ENCODE results near the gene KAT2A. TPM values are rescaled to one million over a fixed set of nuclear protein-coding genes. Genes with fewer than 3 reads are reported as not detected.
"Not testable (repeated sequence)": the region's sequence is repeated elsewhere in the genome, so short reads cannot be mapped to it uniquely, and the experiment has no call there.

The KAT2A gene
- total and polyA plus RNA-seq, 9 donors: 27.1 to 77.5 (median 57.9) TPM

- intact Hi-C loops (cut with DNase I): no loop called here
- Histone ChIP-seq H3K9me3 (no peaks in the 10 kb centered on the region), H3K36me3 (no peaks in the 10 kb centered on the region), H3K4me3 (no peak overlapping the region), H3K27ac (no peak overlapping the region), H3K4me1 (ENCODE audit: insufficient read depth) (peaks cover 2% of the 10 kb centered on the region), H3K27me3 (no peaks in the 10 kb centered on the region)
- no peak for TF ChIP-seq POLR2A (IDR thresholded peaks at IDR 0.05)
- TF ChIP-seq, protein P1, sequence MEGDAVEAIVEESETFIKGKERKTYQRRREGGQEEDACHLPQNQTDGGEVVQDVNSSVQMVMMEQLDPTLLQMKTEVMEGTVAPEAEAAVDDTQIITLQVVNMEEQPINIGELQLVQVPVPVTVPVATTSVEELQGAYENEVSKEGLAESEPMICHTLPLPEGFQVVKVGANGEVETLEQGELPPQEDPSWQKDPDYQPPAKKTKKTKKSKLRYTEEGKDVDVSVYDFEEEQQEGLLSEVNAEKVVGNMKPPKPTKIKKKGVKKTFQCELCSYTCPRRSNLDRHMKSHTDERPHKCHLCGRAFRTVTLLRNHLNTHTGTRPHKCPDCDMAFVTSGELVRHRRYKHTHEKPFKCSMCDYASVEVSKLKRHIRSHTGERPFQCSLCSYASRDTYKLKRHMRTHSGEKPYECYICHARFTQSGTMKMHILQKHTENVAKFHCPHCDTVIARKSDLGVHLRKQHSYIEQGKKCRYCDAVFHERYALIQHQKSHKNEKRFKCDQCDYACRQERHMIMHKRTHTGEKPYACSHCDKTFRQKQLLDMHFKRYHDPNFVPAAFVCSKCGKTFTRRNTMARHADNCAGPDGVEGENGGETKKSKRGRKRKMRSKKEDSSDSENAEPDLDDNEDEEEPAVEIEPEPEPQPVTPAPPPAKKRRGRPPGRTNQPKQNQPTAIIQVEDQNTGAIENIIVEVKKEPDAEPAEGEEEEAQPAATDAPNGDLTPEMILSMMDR (IDR thresholded peaks at IDR 0.05): no peak
- TF ChIP-seq EP300 (IDR thresholded peaks at IDR 0.05): no peak
- 59 to 62% (median 60%) methylated on average over 14 of the region's 14 CpGs for WGBS, 3 donors
- no peak for DNase-seq
Measured at GRCh38 chr17:42159796-42160530, 38.8 kb upstream of the KAT2A start.

DNA sequence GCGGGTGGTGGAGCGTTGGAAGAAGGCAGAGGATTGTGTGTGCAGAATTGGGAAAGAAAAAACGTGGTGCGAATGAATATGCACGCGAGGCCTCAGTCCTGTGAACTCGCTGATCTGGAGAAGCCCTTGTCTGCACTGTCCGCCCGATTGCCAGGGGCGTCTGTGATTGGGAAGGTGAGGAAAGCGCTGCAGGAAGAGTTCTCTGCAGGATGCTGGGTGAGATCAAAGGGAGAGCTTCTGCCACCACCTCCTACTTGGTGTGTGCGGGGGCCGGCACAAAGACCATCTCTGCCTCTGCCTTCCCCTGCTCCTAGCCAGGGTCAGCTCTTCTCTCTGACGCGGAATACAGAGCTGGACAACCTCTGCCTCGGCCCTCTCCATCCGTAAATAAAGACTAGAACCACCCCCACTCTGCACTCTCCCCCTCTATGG lies 34.5 kb upstream of the KAT2A start:
- intact Hi-C loops (cut with DNase I): no loop called here
- Histone ChIP-seq H3K36me3 (no peaks in the 10 kb centered on the region), H3K27ac (no peak overlapping the region), H3K27me3 (no peaks in the 10 kb centered on the region), H3K4me3 (peak overlapping the region; percentile 94), H3K9me3 (no peaks in the 10 kb centered on the region), H3K4me1 (ENCODE audit: insufficient read depth) (peaks cover 5% of the 10 kb centered on the region)
- no peak for TF ChIP-seq POLR2A (IDR thresholded peaks at IDR 0.05)
- TF ChIP-seq, protein P1 (IDR thresholded peaks at IDR 0.05): no peak
- TF ChIP-seq EP300 (IDR thresholded peaks at IDR 0.05): no peak
- no peak for DNase-seq
- 18 to 25% (median 21%) methylated on average over 17 of the region's 17 CpGs for WGBS, 3 donors

DNA sequence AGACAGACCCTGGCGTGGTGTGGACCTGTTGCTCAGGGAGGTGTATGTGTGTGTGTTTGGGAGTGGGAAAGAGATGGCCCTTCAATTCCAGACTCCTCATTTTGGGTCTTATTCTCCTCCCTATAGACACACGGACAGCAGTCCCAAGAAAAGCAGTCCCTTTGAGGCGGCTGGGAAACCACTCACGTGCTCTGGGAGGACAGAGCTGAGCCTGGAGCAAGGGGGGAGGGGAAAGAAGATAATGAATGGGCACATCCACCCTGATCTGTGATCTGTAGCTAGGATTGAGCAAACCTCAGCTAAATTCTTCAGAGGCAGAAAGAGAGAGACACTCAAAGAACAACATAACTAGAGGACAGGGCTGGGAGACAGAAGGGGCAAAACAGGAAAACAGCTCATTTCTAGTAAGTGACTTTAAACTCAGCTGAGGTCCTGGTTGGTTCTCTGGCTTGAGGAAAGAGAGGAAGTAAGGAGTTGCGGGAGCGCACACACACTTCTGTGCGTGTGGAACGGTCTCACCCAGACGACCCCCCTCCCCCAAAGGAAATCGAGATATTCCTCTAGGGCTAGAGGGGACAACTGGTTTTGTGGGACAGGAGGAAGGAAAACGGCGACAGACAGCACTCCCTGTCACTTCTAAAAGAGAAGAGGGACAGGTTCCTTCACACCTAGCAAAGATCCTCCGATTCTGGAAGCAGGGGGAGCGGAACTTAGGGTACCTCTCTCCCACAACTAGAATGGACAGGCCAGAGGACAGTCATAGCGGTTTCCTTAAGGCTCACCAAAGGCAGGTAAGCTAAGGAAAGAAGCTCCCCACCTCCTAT lies 33.0 kb upstream of the KAT2A start:
- H3K27me3 ChIP-seq: no peaks in the 10 kb centered on the region
- no peaks in the 10 kb centered on the region for H3K9me3 ChIP-seq
- peak overlapping the region; percentile 94 for H3K4me3 ChIP-seq
- H3K27ac ChIP-seq: no peak overlapping the region
- WGBS, 3 donors: 5 to 6% (median 5%) methylated on average over 15 of the region's 15 CpGs
- intact Hi-C loops (cut with DNase I): no loop called here
- no peak for DNase-seq
- TF ChIP-seq EP300 (IDR thresholded peaks at IDR 0.05) (no peak), POLR2A (IDR thresholded peaks at IDR 0.05) (no peak)
- TF ChIP-seq, protein P1 (IDR thresholded peaks at IDR 0.05): no peak
- no peaks in the 10 kb centered on the region for H3K36me3 ChIP-seq
- peaks cover 5% of the 10 kb centered on the region for H3K4me1 ChIP-seq (ENCODE audit: insufficient read depth)

- 80 to 85% (median 81%) methylated on average over 13 of the region's 13 CpGs for WGBS, 3 donors
- no peaks in the 10 kb centered on the region for H3K27me3 ChIP-seq
- DNase-seq: no peak
- peaks cover 1% of the 10 kb centered on the region for H3K4me1 ChIP-seq (ENCODE audit: insufficient read depth)
- TF ChIP-seq EP300 (IDR thresholded peaks at IDR 0.05) (no peak), POLR2A (IDR thresholded peaks at IDR 0.05) (no peak)
- TF ChIP-seq, protein P1 (IDR thresholded peaks at IDR 0.05): no peak
- H3K4me3 ChIP-seq: no peak overlapping the region
- H3K9me3 ChIP-seq: no peaks in the 10 kb centered on the region
- no peaks in the 10 kb centered on the region for H3K36me3 ChIP-seq
- H3K27ac ChIP-seq: no peak overlapping the region
- intact Hi-C loops (cut with DNase I): no loop called here
Measured at GRCh38 chr17:42146911-42147607, 25.9 kb upstream of the KAT2A start.

DNA sequence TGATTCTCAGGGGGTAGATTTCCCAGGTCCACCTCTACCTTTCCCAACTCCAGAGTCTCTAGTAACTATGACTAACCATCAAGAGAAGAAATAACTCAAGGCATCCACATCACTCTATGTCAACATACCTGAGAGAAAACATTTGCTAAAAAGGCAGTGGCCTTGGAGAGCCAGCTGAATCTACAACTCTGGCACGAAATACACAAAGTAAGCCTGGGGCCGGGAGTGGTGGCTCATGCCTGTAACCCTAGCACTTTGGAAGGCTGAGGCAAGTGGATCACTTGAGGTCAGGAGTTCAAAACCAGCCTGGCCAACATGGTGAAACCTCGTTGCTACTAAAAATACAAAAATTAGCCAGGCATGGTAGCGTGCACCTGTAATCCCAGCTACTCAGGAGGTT lies 22.0 kb upstream of the KAT2A start:
- H3K4me1 ChIP-seq (ENCODE audit: insufficient read depth); H3K9me3 ChIP-seq; H3K36me3 ChIP-seq; intact Hi-C loops (cut with DNase I); H3K4me3 ChIP-seq; H3K27ac ChIP-seq; DNase-seq; H3K27me3 ChIP-seq: not testable (repeated sequence)
- 70 to 76% (median 76%) methylated on average over 4 of the region's 4 CpGs for WGBS, 3 donors
